HEK293T (cell line): ENCODE data around the gene LMTK2.

Experiments used
- FOXA1 ChIP-seq: fragments of 450-650 bp; IDR thresholded peaks from 2 replicates; pipeline ENCODE4 v1.6.1; 2016; ENCODE audit warnings: mild to moderate bottlenecking
- FOXK2 ChIP-seq: fragments of 450-650 bp; IDR thresholded peaks from 2 replicates; pipeline ENCODE4 v1.6.1; 2016; ENCODE audit warnings: mild to moderate bottlenecking
- FOXM1 ChIP-seq: fragments of 450-650 bp; IDR thresholded peaks from 2 replicates; pipeline ENCODE4 v1.6.1; 2017; ENCODE audit warnings: mild to moderate bottlenecking, borderline replicate concordance
- HDGF ChIP-seq: fragments of 450-650 bp; IDR thresholded peaks from 2 replicates; pipeline ENCODE4 v1.6.1; 2017; ENCODE audit warnings: antibody characterized with exemption, borderline replicate concordance

GRCh38 chr7:98227939-98228338 is 121.3 kb downstream of the LMTK2 start:
- TF ChIP-seq HDGF (no peak), FOXM1 (no peak), FOXK2 (no peak), FOXA1 (no peak)
